ELF-1 (cell line): ENCODE measurements around the gene UBE2C.

Experiments
- DNase-seq: peaks from one replicate; pipeline ENCODE4 v3.0.0-alpha.2; 2016; ENCODE audit warnings: low read depth, low spot score

Gene UBE2C

DNA sequence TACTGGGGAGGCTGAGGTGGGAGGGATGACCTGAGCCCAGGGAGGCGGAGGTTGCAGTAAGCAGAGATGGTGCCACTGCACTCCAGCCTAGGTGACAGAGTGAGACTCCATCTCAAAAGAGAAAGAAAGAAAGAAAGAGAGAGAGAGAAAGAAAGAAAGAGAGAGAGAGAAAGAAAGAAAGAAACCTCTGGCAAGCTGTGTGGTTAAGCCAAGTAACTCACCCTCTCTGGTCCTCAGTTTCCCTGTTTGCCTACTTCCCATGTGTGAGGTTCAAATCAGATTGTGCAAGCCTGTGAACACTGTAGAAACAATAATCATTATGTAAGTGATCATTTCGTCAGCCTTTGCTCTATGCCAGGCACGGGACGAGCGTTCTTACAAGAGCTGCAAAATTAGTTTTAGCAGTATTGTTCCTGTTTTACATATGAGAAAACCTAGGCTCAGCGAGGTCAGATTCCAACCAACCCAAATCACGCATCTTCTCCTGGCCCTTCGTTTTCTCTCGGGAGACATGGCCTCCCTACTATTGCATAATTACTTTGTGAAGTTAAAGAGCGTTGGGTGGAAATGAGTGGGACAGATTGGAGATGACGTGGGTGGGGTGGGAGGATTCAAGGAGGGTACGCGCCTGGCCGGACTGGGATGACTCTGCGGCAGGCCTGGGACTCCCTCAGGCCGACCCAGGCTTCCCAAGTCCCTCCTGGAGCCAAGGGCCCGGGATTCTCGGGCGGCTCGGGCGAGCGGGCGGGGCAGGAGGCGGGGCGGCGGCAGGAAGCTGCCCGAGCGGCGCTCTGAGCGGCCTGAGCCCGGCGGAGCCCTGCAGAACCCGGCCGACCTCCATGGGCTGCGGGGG, 20.8 kb downstream of the UBE2C start, which contains the start of gene SNX21:
Gene SNX21, plus strand, starts transcription at position 770 of the 853 bp plus-strand sequence. CDS start 121 bp downstream, outside the sequence.
- peak; percentile 87 for DNase-seq

DNA sequence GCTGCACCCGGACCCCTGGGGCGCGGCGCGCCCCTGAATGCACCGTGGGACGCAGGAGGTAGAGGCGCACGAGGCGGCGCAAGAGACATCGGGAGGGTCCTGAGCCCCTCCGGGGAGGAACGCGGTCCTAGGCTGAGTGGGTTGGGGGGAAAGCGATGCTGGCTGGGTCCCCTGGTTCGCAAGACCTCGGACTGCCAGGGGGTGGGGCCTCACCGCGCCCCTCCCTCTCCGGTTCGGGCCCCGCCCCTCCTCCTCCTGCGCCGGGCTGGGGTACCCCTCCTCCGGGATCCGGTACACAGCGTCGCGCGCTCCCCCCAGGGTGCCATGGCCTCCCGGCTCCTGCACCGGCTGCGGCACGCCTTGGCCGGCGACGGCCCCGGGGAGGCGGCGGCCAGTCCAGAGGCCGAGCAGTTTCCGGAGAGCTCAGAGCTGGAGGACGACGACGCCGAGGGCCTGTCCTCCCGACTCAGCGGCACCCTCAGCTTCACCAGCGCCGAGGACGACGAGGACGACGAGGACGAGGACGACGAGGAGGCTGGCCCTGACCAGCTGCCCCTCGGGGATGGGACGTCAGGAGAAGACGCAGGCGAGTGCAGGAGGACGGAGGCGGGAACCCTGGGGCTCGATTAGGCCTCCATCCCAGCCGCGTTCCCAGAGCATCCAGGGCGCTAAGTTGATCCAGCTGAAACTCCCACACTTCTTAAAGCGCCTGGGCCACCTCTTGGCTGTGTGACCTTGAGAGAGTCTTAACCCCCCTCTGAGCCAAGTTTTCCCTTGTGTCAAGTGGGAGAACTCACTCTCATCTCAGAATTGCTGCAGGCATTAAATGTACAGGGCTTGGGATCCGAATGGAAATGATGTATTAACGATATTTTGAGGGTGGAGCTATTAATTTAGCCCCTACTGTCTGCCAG, 21.7 kb downstream of the UBE2C start:
- DNase-seq = peak; percentile 84

DNA sequence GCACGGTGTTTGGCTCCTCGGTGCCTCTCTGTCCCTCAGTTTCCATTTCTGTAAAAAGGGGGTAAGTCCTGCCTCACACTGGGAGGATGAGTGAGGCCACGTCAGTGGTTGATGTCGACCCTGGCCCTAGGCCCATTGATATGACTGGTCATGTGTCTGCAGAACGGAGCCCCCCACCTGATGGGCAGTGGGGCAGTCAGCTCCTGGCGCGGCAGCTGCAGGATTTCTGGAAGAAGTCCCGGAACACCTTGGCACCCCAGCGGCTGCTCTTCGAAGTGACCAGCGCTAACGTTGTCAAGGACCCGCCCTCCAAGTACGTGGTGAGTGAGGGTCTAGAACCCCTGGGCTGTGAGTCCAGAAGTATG, 22.3 kb downstream of the UBE2C start:
- no peak for DNase-seq

DNA sequence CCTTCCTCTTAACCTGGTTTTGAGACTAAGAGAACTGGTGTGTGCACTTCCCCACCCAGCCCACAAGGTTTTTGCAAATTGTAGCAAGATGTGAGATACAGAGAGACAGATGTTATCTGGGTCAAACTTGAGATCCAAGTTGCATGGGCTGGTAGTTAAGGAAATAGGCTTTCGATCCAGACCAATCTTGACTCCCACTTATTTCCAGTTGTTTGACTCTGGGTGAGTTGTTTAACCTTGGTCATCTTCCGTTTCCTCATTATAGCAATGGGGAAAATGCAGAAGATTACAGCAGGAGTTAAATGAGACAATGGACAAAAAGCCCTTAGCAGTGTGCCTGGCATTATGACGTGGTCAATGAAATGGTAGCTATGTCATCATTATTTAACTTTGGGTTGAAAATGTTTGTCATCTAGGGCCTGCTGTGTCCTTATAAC, 22.9 kb downstream of the UBE2C start:
- DNase-seq = no peak

DNA sequence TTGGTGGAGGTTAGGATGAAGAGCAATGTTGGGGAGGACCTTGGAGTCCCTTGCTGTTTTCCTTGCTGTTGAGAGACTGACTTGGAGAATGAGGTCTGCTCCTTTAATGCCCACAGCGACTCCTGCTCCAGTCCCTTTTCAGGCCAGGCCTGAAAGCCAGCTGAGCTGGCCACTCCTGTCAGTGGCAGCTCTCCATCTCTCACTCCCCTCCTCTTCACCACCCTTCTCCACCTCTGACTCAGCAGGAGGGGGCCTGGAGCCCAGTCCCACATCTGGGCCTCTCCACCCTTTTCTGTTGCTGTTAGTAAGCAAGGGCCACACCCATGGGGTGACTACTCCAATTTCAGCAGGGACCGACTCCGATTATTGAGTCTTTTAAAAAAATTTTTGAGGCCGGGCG, 23.4 kb downstream of the UBE2C start:
- DNase-seq = no peak

DNA sequence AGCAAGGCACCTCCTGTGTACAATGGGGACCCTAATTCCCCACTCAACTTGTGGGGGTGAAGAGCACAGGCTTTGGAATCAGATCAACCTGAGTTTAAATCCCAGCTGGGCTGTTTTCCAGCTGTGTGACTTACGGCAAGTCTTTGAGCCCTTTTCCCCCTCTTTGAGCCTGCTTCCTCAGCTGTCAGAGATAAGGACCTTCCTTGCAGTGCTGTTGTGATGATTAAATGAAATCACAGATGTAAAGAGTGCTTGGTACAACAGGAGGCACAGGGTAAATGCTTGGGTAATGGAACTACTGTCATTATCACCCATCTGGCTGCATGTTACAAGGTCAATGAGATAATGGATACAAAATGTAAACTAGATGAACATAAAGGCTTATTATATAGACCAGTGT, 24.4 kb downstream of the UBE2C start:
- no peak for DNase-seq

DNA sequence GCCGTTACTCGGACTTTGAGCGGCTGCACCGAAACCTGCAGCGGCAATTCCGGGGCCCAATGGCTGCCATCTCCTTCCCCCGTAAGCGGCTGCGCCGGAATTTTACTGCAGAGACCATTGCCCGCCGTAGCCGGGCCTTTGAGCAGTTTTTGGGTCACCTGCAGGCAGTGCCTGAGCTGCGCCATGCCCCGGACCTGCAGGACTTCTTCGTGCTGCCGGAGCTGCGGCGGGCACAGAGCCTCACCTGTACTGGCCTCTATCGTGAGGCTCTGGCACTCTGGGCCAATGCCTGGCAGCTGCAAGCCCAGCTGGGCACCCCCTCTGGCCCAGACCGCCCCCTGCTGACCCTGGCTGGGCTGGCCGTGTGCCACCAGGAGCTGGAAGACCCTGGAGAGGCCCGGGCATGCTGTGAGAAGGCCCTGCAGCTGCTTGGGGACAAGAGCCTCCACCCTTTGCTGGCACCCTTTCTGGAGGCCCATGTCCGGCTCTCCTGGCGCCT, 28.3 kb downstream of the UBE2C start:
- DNase-seq = no peak

DNA sequence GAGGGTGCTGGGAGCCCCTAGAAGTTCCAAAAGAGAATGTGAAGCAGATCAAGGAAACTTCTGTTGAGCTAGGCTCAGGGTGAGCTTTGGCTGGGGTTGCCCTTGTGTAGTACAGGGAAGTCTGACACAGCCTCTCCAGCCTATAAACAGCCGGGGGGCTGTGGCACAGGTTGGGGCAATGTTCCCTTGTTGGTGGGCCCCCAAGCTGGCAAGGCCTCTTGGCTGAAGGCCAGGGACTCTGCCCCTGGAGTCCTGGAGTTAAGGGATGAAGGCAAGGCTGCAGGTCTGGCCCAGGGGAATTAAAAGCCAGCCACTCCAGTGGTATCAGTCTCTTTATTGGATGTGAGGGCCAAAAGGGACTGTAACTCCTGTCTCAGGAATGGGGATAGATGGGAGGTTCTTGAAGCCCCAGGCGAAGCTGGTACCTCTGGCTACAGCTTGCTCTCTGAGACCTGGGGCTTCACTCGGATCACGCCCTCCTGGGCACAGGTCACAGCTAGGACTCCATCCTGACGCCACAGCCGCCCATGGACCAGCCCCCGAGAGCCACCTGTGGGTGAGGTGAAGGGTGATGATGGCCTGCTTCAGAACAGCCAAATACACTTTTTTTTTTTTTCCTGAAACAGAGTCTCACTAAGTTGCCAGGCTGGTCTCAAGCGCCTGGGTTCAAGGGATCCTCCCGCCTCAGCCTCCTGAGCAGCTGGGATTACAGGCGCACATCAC, 29.1 kb downstream of the UBE2C start:
- DNase-seq = no peak

DNA sequence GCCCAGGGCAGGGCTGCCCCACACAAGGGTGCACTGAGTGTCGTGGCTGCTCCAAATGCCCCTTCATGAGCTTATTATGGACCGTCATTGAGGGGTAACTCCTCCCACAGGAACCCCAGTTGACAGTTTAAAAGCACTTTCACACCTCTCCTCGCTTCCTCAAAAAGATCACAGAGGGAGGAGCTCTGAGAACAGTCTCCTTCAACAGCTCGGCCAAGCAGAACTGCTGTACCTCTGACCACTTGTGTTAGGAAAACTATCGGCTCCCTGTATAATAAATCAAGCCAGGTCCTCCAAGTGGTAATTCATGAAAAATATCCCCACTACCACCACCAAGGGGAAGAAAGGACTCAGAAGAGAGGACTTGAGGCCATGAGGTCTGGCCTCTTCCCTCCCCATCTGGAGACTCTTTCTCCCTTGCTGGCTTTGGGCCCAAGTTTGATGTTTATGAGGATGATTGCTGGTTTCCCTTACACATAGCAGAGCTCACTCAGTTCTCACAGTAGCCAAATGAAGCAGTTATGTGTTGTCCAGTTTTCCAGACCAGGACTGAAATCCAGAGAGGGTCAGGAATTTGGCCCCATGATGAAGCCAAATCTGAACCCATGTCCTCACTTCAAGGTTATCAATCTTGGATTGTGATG, 29.8 kb downstream of the UBE2C start:
- DNase-seq = no peak

DNA sequence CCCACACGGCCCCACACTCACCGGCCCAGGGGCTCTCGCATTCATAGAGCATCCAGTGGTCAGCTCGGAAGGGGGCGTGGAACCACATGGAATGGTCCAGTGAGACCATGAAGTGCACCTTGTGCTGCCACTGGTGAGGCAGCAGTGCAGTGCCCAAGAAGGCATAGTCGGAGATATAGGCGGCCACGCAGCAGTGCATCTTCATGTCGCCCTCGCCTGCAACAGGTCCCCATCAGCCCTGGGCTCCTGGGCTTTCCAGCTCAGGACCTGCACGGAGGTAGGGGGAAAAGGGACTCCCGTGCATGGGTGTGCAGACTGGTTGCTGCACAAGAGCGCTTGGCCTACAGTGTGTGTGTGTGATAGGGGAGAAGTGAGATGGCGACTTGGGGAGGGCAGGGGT, 31.1 kb downstream of the UBE2C start:
- no peak for DNase-seq

DNA sequence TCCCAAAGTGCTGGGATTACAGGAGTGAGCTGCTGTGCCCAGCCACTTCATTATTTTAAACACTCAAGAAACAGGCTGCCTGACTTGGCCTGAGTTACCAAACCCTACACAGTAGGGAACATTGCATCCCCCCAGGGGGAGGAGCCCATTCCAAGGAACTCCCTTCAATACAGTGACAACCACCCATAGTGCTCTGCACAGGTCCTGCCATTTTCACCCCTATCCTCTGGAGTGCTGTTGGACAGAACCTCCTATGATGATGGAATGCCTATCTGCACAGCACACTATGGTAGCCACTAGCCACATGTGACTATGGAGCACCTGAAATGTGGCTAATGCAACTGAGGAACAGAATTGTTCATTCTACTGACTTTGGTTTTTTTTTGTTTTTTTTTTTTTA, 33.0 kb downstream of the UBE2C start:
- peak; percentile 20 for DNase-seq

DNA sequence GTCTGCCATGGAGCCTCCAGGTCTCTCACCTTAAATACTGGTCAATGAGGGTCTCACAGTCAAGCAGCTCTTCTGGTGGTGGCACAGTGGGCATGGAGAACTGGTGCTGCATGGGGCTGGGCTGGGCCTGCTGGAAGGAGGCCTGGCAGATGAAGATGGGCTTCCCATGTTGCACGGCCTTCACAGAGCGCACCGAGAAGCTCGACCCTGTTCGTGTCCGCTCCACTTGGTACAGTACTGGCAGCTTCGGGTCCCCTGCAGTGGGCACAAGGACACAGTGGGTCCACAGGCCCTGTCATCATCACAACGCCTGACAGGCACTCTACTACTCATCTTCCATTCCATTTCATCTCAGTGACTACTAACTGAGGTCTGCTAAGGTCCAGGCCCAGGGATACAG, 36.0 kb downstream of the UBE2C start:
- DNase-seq = no peak

DNA sequence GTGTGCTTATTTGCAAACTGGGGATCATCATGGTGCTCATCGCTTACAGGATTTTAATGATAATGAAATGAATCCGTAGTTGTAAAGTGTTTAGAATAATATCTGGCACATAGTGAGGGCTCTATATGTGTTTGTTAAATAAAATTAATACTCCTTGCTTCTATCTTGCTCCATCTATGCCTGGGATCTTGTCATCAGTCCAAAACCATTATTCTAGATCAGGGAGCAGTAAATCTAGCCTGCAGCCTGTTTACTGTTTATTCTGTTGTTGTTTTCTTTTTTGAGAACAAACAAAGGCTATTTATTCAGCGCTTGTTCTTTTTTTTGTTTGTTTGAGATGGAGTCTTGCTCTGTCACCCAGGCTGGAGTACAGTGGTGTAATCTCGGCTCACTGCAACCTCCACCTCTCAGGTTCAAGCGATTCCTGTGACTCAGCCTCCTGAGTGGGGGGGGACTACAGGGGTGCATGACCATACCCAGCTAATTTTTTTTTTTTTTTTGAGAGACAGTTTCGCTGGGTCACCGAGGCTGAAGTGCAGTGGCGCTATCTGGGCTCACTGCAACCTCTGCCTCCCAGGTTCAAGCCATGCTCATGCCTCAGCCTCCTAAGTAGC, 36.6 kb downstream of the UBE2C start:
- DNase-seq = no peak

DNA sequence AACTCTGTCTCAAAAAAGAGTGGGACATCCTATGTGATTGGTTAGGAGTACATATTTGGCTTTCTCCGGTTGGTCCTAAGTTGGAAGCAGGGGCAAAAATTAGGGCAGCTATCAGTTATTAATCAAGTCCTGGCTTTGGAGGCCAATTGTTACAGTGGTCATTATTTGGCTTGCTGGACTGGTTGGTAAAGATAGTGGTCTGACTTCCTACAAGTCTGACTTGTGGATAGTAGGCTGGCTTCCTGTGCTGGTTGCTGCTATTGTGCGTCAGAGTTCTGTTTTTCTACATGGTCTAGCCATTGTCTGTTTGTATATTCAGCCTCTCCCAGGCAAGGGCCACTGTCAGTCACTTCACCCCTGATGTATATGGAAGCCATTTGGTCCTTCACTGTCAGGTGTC, 37.8 kb downstream of the UBE2C start:
- DNase-seq = no peak

DNA sequence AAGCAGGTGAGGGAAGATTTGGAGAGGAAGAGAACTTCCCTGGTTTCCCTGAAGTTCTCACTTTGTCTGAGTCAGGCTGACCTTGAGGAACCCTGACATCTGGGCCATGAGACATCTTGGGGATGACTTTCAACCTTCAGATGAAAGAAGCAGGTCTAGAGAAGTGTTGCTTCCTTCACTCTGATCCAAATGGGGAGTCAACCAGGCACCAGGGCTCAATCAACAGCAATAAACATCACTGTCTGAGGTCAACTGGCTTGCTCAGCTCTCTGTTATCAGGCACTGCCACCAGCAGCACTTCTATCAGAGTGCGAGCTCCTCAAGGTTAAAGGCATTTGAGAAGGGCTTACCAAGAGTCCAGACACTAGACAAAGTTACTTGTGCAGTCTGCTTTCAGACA, 38.5 kb downstream of the UBE2C start:
- DNase-seq = no peak

DNA sequence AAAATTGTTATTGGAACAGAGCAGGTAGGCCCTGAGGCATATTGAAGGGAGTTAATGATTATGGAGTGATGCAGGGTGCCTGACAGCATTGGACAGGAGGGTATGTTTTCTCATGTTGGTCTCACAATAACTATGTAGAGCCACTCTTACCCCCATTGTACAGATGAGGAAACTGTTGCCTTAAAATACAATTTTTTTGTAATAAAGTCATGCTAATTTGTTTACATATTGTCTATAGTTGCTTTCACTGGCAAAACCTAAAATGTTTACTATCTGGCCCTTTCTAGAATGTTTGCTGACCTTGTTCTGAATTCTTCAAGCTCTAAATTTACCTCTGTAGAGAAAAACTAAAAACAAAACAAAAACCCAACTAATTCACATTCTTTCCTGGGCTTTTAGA, 39.1 kb downstream of the UBE2C start:
- no peak for DNase-seq

DNA sequence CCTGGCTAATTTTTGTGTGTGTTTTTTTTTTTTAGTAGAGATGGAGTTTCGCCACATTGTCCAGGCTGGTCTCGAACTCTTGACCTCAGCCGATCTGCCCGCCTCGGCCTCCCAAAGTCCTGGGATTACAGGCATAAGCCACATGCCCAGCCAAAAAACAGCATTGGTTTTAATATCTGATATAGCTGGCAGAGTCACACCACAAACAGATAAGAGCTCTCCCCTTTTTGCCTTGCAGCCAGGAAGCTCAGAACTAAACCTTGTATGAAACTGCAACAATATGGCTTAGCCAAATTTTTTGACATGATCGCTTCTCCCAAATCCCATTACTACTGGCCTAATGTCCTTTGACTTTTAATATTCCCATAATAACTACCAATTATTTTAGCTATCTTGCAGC, 39.9 kb downstream of the UBE2C start:
- no peak for DNase-seq

DNA sequence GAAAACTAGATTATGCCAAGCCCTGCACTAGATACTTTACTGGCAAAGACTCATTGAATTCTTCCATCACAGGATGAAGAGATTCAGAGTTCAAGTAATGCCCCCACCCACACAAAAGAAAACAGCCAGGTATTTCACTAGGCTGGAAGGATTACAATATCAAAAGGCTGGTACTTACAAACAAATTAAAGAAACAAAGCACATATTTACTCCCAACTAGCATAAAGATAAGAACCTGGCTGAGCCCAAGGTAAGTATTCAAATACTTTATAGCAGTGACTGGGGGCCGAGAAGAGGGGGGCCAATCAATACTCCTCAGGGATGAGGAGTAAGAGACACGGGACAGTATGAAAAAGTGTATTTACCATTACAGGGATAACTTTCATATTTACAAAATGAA, 41.0 kb downstream of the UBE2C start:
- DNase-seq = peak; percentile 36

DNA sequence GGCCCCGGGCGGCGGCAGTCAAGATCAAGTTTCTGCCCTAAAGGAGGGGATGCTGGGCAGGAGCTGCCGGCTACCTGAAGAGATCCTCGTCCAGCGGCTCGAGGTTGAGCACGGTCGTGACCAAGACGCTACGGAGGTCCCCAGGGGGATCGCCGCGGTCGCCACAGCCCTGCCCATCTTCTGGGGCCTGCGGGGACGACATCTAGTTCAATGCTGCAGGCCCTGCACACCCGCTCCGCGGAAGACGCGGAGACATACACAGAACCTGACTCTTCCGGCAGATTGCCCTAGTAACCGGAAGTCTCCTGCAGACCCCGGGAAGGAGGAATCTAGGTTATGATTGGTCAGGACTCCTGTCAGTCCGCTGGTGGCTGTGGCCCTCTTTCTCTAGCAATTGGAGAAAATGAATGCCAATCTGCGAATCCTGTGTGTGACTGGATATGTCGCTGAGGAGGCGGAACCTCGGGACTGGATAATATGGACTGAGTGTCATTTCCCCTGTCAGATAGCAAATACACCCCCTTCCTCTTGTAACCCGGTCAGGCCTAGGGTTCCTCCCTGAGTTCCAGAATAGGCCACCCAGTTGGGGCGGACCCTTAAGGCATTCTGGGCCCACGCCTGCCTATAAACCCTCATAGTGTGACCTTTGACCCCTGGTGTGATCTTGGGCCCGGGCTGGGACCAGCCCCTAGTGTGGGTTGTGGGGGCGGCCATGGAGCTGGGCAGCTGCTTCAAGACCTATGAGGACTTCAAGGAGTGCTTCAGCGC, 44.9 kb downstream of the UBE2C start, which contains the start of the genes ACOT8 and ZSWIM3:
Gene ACOT8, minus strand, starts transcription at position 279 of the 768 bp plus-strand sequence. Its CDS starts 77 bp downstream, at position 202.
Gene ZSWIM3, plus strand, starts transcription at position 501 of the 768 bp plus-strand sequence. Its CDS starts 212 bp downstream, at position 713.
- DNase-seq = peak; percentile 99

DNA sequence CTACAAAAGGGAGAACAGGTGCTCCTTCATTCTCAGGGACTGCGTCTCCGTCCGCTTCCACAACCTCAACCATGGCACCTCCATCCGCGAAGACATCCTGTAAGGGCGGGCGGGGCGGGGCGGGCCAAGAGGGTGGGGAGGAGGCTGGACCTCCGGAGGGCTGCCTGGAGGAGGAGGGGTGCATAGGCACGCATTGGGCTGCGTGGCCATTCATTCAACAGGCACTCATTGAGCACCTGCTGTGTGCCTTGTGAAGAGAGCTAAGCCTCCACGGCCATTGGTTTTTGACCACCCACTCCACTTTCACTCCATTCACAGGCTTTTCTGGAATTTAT, 45.4 kb downstream of the UBE2C start:
- no peak for DNase-seq
